H9 (cell line): ENCODE results near the gene MAPKAP1. TPM values are rescaled to one million over a fixed set of nuclear protein-coding genes. Genes with fewer than 3 reads are reported as not detected.
A peak's percentile ranks its signal among the peaks of the same experiment; 100 is the strongest.

Experiments
- DNase-seq: peaks from one replicate; pipeline ENCODE4 v3.0.0-alpha.2; 2017
- H2AFZ ChIP-seq: one replicate; pipeline ENCODE4 v1.6.1; 2013; ENCODE audit warnings: mild to moderate bottlenecking, low read length, control low read depth, moderate library complexity
- H2AK5ac ChIP-seq: 2 replicates; pipeline ENCODE4 v1.6.1; 2013; ENCODE audit warnings: low read length, control low read depth, mixed read lengths; ENCODE audit not compliant: insufficient read length
- H2BK120ac ChIP-seq: one replicate; pipeline ENCODE4 v1.6.1; 2013; ENCODE audit warnings: low read depth, mild to moderate bottlenecking, low read length, control low read depth, inconsistent platforms; ENCODE audit not compliant: poor library complexity, severe bottlenecking
- H2BK12ac ChIP-seq: 2 replicates; pipeline ENCODE4 v1.6.1; 2013; ENCODE audit warnings: low read length, control low read depth, mixed read lengths, low read depth; ENCODE audit not compliant: insufficient read length
- H2BK15ac ChIP-seq: 2 replicates; pipeline ENCODE4 v1.6.1; 2013; ENCODE audit warnings: low read depth, low read length, control low read depth
- H2BK20ac ChIP-seq: one replicate; pipeline ENCODE4 v1.6.1; 2013; ENCODE audit warnings: low read depth, mild to moderate bottlenecking, low read length, control low read depth, inconsistent platforms; ENCODE audit not compliant: poor library complexity, severe bottlenecking
- H2BK5ac ChIP-seq: 2 replicates; pipeline ENCODE4 v1.6.1; 2013; ENCODE audit warnings: low read length, control low read depth, mixed read lengths; ENCODE audit not compliant: insufficient read length
- H3K14ac ChIP-seq: 2 replicates; pipeline ENCODE4 v1.6.1; 2013; ENCODE audit warnings: low read length, control low read depth; ENCODE audit not compliant: insufficient read depth
- H3K18ac ChIP-seq: 2 replicates; pipeline ENCODE4 v1.6.1; 2013; ENCODE audit warnings: low read depth, mild to moderate bottlenecking, mixed read lengths, low read length, control low read depth; ENCODE audit not compliant: insufficient read length
- H3K23ac ChIP-seq: 2 replicates; pipeline ENCODE4 v1.6.1; 2013; ENCODE audit warnings: low read length, control low read depth, mixed read lengths, low read depth; ENCODE audit not compliant: insufficient read length
- H3K23me2 ChIP-seq: 2 replicates; pipeline ENCODE4 v1.6.1; 2013; ENCODE audit warnings: low read depth, mild to moderate bottlenecking, mixed read lengths, low read length, control low read depth; ENCODE audit not compliant: insufficient read length, poor library complexity, severe bottlenecking
- H3K27ac ChIP-seq: 2 replicates; pipeline ENCODE4 v1.5.1; 2013; ENCODE audit warnings: low read length, control low read depth, mixed read lengths, low read depth; ENCODE audit not compliant: insufficient read length
- H3K27me3 ChIP-seq: 2 replicates; pipeline ENCODE4 v1.6.1; 2013; ENCODE audit warnings: low read length, control low read depth, inconsistent platforms; ENCODE audit not compliant: insufficient read depth
- H3K4ac ChIP-seq: 2 replicates; pipeline ENCODE4 v1.6.1; 2013; ENCODE audit warnings: low read depth, mild to moderate bottlenecking, control low read depth, inconsistent platforms, low read length, moderate library complexity
- H3K4me1 ChIP-seq: 2 replicates; pipeline ENCODE4 v1.6.1; 2013; ENCODE audit warnings: low read length, control low read depth, inconsistent platforms; ENCODE audit not compliant: insufficient read depth
- H3K4me2 ChIP-seq: 2 replicates; pipeline ENCODE4 v1.6.1; 2013; ENCODE audit warnings: low read length, control low read depth, mixed read lengths; ENCODE audit not compliant: insufficient read length, insufficient read depth
- H3K56ac ChIP-seq: 2 replicates; pipeline ENCODE4 v1.6.1; 2013; ENCODE audit warnings: low read depth, mild to moderate bottlenecking, mixed read lengths, low read length, control low read depth; ENCODE audit not compliant: insufficient read length
- H3K79me1 ChIP-seq: 2 replicates; pipeline ENCODE4 v1.6.1; 2013; ENCODE audit warnings: low read depth, mild to moderate bottlenecking, moderate library complexity, low read length, control low read depth, inconsistent platforms; ENCODE audit not compliant: insufficient read depth, poor library complexity, severe bottlenecking
- H3K79me2 ChIP-seq: 2 replicates; pipeline ENCODE4 v1.6.1; 2013; ENCODE audit warnings: low read length, control low read depth, inconsistent platforms; ENCODE audit not compliant: insufficient read depth
- H3K9ac ChIP-seq: 2 replicates; pipeline ENCODE4 v1.6.1; 2013; ENCODE audit warnings: low read length, control low read depth, mixed read lengths; ENCODE audit not compliant: insufficient read length; ENCODE audit errors: extremely low read depth
- H3K9me3 ChIP-seq: one replicate; pipeline ENCODE4 v1.6.1; 2013; ENCODE audit warnings: low read depth, low read length, inconsistent platforms; ENCODE audit not compliant: control insufficient read depth
- H3T11ph ChIP-seq: one replicate; pipeline ENCODE4 v1.6.1; 2013; ENCODE audit warnings: mild to moderate bottlenecking, low read length, control low read depth, inconsistent platforms
- H4K20me1 ChIP-seq: one replicate; pipeline ENCODE4 v1.6.1; 2013; ENCODE audit not compliant: control insufficient read depth, insufficient read length, insufficient read depth
- H4K5ac ChIP-seq: 2 replicates; pipeline ENCODE4 v1.6.1; 2013; ENCODE audit warnings: low read depth, mild to moderate bottlenecking, mixed read lengths, low read length, control low read depth; ENCODE audit not compliant: insufficient read length
- H4K8ac ChIP-seq: replicated peaks from 2 replicates; pipeline ENCODE4 v1.6.1; 2013; ENCODE audit warnings: low read length, control low read depth, mixed read lengths, low read depth; ENCODE audit not compliant: insufficient read length
- H4K91ac ChIP-seq: 2 replicates; pipeline ENCODE4 v1.6.1; 2013; ENCODE audit warnings: low read depth, mild to moderate bottlenecking, moderate library complexity, mixed read lengths, low read length, control low read depth; ENCODE audit not compliant: insufficient read length
- H3K27ac Mint-ChIP-seq, 3 experiments: 2 replicates in 2 of 3; 3 replicates in 1 of 3; pipeline ENCODE4 v1.8.0; 2020 to 2021; ENCODE audit warnings: mixed read lengths in 3 of 3, mild to moderate bottlenecking in 1 of 3, moderate library complexity in 1 of 3
- H3K27me3 Mint-ChIP-seq: 2 replicates; pipeline ENCODE4 v1.8.0; 2021; ENCODE audit warnings: low read depth, mild to moderate bottlenecking, moderate library complexity, mixed read lengths
- H3K36me3 Mint-ChIP-seq, 3 experiments: 2 replicates in 2 of 3; 3 replicates in 1 of 3; pipeline ENCODE4 v1.8.0; 2020 to 2021; ENCODE audit warnings: low read depth in 3 of 3, mixed read lengths in 3 of 3; ENCODE audit not compliant: insufficient read depth in 1 of 3
- H3K4me1 Mint-ChIP-seq, 2 experiments: 2 replicates each; pipeline ENCODE4 v1.8.0; 2020; ENCODE audit warnings: mixed read lengths in 2 of 2
- H3K4me3 Mint-ChIP-seq, 2 experiments: 2 replicates in 1 of 2; 3 replicates in 1 of 2; pipeline ENCODE4 v1.8.0; 2020 to 2021; ENCODE audit warnings: mild to moderate bottlenecking in 2 of 2, mixed read lengths in 2 of 2, moderate library complexity in 1 of 2
- H3K9me3 Mint-ChIP-seq, 2 experiments: 2 replicates in 1 of 2; 3 replicates in 1 of 2; pipeline ENCODE4 v1.8.0; 2020; ENCODE audit warnings: mild to moderate bottlenecking in 2 of 2, mixed read lengths in 2 of 2, moderate library complexity in 1 of 2
- WGBS: extraction: QIAGEN DNeasy Blood & Tissue Kit; methylation state at CpG from one replicate; pipeline ENCODE4 v1.1.7; 2013; ENCODE audit warnings: missing lambda C conversion rate, low lambda C conversion rate, mixed read lengths; ENCODE audit not compliant: insufficient read length; ENCODE audit errors: extremely low coverage; 5-methylcytosine and 5-hydroxymethylcytosine counted together
- total RNA-seq: library from RNA; stranded (reverse); gene quantifications from 2 replicates; pipeline ENCODE4 v1.2.1, GENCODE V29; 2021
- TF ChIP-seq, protein P1 (sequence below): fragments of 200-600 bp; sonication (generic); conservative IDR thresholded peaks from 3 replicates; pipeline ENCODE4 v1.8.0; 2021; ENCODE audit warnings: antibody characterized with exemption, mild to moderate bottlenecking

Gene MAPKAP1
- total RNA-seq, 1 experiment from 2014 or later, result 97.0 TPM

GRCh38 chr9:125391704-125392103 lies 315.3 kb downstream of the MAPKAP1 start:
- peak; percentile 19 for DNase-seq
- Histone ChIP-seq H4K20me1 (no peaks in the 10 kb centered on the region), H3K18ac (no peak overlapping the region), H3K27me3 (no peaks in the 10 kb centered on the region), H3K23me2 (no peaks in the 10 kb centered on the region), H3T11ph (no peak overlapping the region), H2BK20ac (no peak overlapping the region), H2BK120ac (no peak overlapping the region), H2BK15ac (no peak overlapping the region), H3K9ac (no peak overlapping the region), H3K23ac (no peak overlapping the region), H3K14ac (no peak overlapping the region), H4K8ac (no peak overlapping the region), H2AFZ (no peak overlapping the region), H3K27ac (no peak overlapping the region), H3K4ac (no peak overlapping the region), H2BK5ac (no peak overlapping the region), H3K4me1 (no peaks in the 10 kb centered on the region; the same call in 1 of the 2 replicates), H4K91ac (no peak overlapping the region), H2BK12ac (no peak overlapping the region), H3K56ac (no peak overlapping the region), H3K79me2 (no peaks in the 10 kb centered on the region), H4K5ac (no peak overlapping the region), H3K79me1 (no peaks in the 10 kb centered on the region), H3K9me3 (no peaks in the 10 kb centered on the region), H2AK5ac (no peak overlapping the region), H3K4me2 (no peak overlapping the region)
- Mint-ChIP-seq H3K27me3 (peaks cover 30% of the 10 kb centered on the region), H3K27ac (no peak overlapping the region; a peak in 1 of 7 replicates), H3K4me1 (peaks cover 15 to 16% of the 10 kb centered on the region in 2 experiments), H3K9me3 (no peaks in the 10 kb centered on the region; a peak in 1 of 5 replicates), H3K4me3 (no peak overlapping the region), H3K36me3 (no peaks in the 10 kb centered on the region; a peak in 1 of 7 replicates)
- TF ChIP-seq, protein P1, sequence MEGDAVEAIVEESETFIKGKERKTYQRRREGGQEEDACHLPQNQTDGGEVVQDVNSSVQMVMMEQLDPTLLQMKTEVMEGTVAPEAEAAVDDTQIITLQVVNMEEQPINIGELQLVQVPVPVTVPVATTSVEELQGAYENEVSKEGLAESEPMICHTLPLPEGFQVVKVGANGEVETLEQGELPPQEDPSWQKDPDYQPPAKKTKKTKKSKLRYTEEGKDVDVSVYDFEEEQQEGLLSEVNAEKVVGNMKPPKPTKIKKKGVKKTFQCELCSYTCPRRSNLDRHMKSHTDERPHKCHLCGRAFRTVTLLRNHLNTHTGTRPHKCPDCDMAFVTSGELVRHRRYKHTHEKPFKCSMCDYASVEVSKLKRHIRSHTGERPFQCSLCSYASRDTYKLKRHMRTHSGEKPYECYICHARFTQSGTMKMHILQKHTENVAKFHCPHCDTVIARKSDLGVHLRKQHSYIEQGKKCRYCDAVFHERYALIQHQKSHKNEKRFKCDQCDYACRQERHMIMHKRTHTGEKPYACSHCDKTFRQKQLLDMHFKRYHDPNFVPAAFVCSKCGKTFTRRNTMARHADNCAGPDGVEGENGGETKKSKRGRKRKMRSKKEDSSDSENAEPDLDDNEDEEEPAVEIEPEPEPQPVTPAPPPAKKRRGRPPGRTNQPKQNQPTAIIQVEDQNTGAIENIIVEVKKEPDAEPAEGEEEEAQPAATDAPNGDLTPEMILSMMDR, result no peak
- WGBS, result no CpG with 5 or more reads among the region's 6 CpGs
